K562 (cell line): ENCODE data around the gene MMP24. TPM values are rescaled to one million over a fixed set of nuclear protein-coding genes. Genes with fewer than 3 reads are reported as not detected.
A peak's percentile ranks its signal among the peaks of the same experiment; 100 is the strongest.

ENCODE experiments used
- ASH1L ChIP-seq: fragments of 450-650 bp; IDR thresholded peaks from 2 replicates; pipeline ENCODE4 v1.6.1; 2018; ENCODE audit warnings: borderline replicate concordance, mild to moderate bottlenecking, low read depth; ENCODE audit not compliant: partially characterized antibody
- CBFA2T3 ChIP-seq: fragments of 450-650 bp; IDR thresholded peaks from 2 replicates; pipeline ENCODE4 v1.6.1; 2017
- EHMT2 ChIP-seq: fragments of 450-650 bp; IDR thresholded peaks from 2 replicates; pipeline ENCODE4 v1.6.1; 2018; ENCODE audit warnings: antibody characterized with exemption
- ETS1 ChIP-seq: conservative IDR thresholded peaks from 2 replicates; pipeline ENCODE4 v1.6.1; 2011; ENCODE audit warnings: low read depth, mild to moderate bottlenecking, low read length; ENCODE audit not compliant: control insufficient read depth
- JUNB ChIP-seq: fragments of 450-650 bp; formaldehyde crosslinking; conservative IDR thresholded peaks from 2 replicates; pipeline ENCODE4 v1.4.0; 2020; ENCODE audit warnings: mild to moderate bottlenecking
- LARP7 ChIP-seq: fragments of 450-650 bp; IDR thresholded peaks from 2 replicates; pipeline ENCODE4 v1.6.1; 2016
- NCOA1 ChIP-seq: fragments of 450-650 bp; IDR thresholded peaks from 2 replicates; pipeline ENCODE4 v1.6.1; 2016; ENCODE audit warnings: low read depth
- PHF21A ChIP-seq: fragments of 450-650 bp; IDR thresholded peaks from 2 replicates; pipeline ENCODE4 v1.6.1; 2017; ENCODE audit warnings: low read depth, borderline replicate concordance
- SAFB2 ChIP-seq: fragments of 200-400 bp; formaldehyde crosslinking; IDR thresholded peaks from 2 replicates; pipeline ENCODE4 v1.6.1; 2018; ENCODE audit warnings: borderline replicate concordance, low read length, low read depth, moderate library complexity; ENCODE audit not compliant: severe bottlenecking
- SPI1 ChIP-seq: IDR thresholded peaks from 2 replicates; pipeline ENCODE4 v1.6.1; 2011; ENCODE audit warnings: low read depth, low read length, control low read depth, borderline replicate concordance
- TCF7L2 ChIP-seq: fragments of 150-350 bp; IDR thresholded peaks from 2 replicates; pipeline ENCODE4 v1.6.1; 2016; ENCODE audit warnings: low read depth, mild to moderate bottlenecking, low read length, moderate library complexity
- ZEB2 ChIP-seq: fragments of 450-650 bp; IDR thresholded peaks from 2 replicates; pipeline ENCODE4 v1.6.1; 2016
- ZNF318 ChIP-seq, 2 experiments: fragments of 450-650 bp; IDR thresholded peaks; 2 replicates each; pipeline ENCODE4 v1.6.1; 2016; ENCODE audit warnings: mild to moderate bottlenecking in 2 of 2, borderline replicate concordance in 1 of 2, low read depth in 1 of 2, moderate library complexity in 1 of 2
- polyA plus RNA-seq, 8 experiments: library from polyadenylated mRNA; depleted of rRNA in 4 of 8; stranded (reverse) in 5 of 8; unstranded in 3 of 8; fragments of >200 nt; fragmentation: Nextera tagmentation in 2 of 8; fragmentation: Illumina TruSeq in 1 of 8; extraction: Ambion mirVana in 2 of 8; extraction: Trizol in 1 of 8; gene quantifications; 2 replicates each; pipeline versions ENCODE4 v1.2.1 to v1.2.3, GENCODE V29; 2011 to 2014; ENCODE audit warnings: inconsistent platforms in 1 of 8, missing spikeins in 1 of 8
- total RNA-seq, 7 experiments: library from RNA; depleted of rRNA in 6 of 7; stranded (reverse); fragments of >200 nt in 6 of 7; fragmentation: Illumina TruSeq in 2 of 7; extraction: Trizol in 2 of 7; gene quantifications; 2 replicates each; pipeline versions ENCODE4 v1.2.1 to v1.2.3, GENCODE V29; 2011 to 2021; ENCODE audit warnings: low replicate concordance in 1 of 7

The MMP24 gene
- total and polyA plus RNA-seq, 9 of the 15 experiments (the other 6 are each of a cell fraction or from before 2014, with no cell fraction given): 0.03 to 0.07 (median 0.03) TPM; not detected in 6

DNA sequence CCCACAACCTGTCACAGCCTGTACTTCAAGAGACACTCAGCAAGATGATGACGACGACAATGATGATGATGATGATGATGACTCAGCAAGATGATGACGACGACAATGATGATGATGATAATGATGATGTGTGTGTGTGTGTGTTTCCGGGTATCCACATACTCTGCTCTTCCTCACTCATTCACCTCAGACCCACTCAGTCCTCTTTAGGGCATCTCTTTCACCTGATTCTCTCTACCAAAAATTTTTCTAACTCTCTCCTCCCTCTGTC lies 59.3 kb downstream of the MMP24 start (continued):
- peak in 1 of 2 experiments; percentile 73; a peak in 1 of 4 replicates for TF ChIP-seq ZNF318 (IDR thresholded peaks at IDR 0.05; ENCODE audit: borderline replicate concordance in 1 of 2, low read depth in 1 of 2)
- no peak for TF ChIP-seq EHMT2
- TF ChIP-seq ETS1: no peak
- peak; percentile 81 for TF ChIP-seq JUNB (CRISPR knock-in tag)
- TF ChIP-seq SPI1: no peak
- 0 out of 2 replicates have a peak, but pooled peaks have one; percentile 26 for TF ChIP-seq ZEB2
- TF ChIP-seq PHF21A: 0 out of 2 replicates have a peak, but pooled peaks have one; percentile 24
- TF ChIP-seq NCOA1: peak; percentile 96
- peak; percentile 46 for TF ChIP-seq CBFA2T3
- TF ChIP-seq SAFB2: no peak
- no peak for TF ChIP-seq TCF7L2
- peak; percentile 28 for TF ChIP-seq ASH1L
- 0 out of 2 replicates have a peak, but pooled peaks have one; percentile 18 for TF ChIP-seq LARP7
